Stimulated activated CD4-positive, alpha-beta T cell treated with anti-CD3 and anti-CD28 coated beads, Interleukin-12 subunit alpha, Interleukin-12 subunit beta, amount 100 ng/mL, for 48 hours (primary cell): ENCODE data around the gene S100A9.
"Not testable (repeated sequence)": the region's sequence is repeated elsewhere in the genome, so short reads cannot be mapped to it uniquely, and the experiment has no call there.

Experiments used
- DNase-seq, 3 donors: peaks; one replicate each; pipeline ENCODE4 v3.0.0-alpha.2; 2020; ENCODE audit warnings: low read depth in 2 of 3, low spot score in 1 of 3

Gene S100A9

DNA sequence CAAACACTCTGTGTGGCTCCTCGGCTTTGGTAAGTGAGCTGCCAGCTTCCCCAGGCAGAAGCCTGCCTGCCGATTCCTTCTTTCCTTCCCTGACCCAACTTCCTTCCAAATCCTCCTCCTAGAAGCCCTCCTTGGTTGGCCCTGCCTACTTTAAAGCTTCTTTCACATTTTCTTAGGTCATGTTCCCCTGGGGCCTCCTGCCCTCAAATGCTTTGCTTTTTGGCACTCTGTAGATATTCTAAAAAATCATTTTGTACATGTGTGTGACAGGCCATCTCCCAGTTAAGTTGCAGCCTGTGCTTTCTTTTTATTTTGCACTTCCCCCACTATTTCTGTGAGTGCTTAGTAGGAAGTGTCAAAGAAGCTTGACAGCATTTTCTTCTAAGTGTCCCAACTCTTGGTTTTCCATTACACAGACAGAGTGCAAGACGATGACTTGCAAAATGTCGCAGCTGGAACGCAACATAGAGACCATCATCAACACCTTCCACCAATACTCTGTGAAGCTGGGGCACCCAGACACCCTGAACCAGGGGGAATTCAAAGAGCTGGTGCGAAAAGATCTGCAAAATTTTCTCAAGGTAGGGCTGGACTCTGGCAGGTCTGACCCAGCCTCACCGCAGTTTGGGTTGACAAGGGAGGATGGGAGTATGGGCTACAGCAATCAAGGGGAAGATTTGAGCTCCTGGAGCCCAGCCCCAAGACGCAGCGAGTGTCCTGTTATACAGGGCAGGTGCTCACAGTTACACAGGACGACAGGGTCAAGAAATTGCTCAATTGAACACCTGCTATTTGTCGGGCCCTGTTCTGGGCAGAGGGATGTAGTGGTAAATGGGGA lies at the start of gene S100A9:
Gene S100A9, plus strand, starts transcription at position 2 of the 838 bp plus-strand sequence. Its CDS starts 430 bp downstream, at position 432.
- no peak for DNase-seq

GRCh38 chr1:153308540-153308939 lies 49.1 kb upstream of the S100A9 start:
- DNase-seq, result no peak

DNA sequence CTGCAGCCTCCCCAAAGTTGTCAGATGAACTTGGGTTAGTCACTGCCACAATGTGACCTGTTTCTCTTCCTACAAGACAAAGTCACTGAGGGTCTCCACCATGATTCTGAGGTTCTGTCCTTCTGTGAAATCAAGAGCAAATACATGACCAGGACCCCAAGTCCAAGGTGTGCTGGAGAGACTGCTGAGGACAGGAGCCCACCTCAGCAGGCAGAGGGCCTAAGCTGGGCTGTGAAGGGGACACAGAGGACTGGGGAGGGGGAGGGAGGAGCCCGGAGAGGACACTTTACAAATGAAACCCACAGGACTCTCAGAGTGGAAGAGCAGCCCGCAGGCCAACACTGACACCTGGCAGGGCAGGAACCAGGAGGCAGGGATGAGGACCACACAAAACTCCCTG lies 48.2 kb upstream of the S100A9 start:
- DNase-seq, result no peak

- DNase-seq, result no peak
Observed at GRCh38 chr1:153310526-153310925, 47.1 kb upstream of the S100A9 start.

DNA sequence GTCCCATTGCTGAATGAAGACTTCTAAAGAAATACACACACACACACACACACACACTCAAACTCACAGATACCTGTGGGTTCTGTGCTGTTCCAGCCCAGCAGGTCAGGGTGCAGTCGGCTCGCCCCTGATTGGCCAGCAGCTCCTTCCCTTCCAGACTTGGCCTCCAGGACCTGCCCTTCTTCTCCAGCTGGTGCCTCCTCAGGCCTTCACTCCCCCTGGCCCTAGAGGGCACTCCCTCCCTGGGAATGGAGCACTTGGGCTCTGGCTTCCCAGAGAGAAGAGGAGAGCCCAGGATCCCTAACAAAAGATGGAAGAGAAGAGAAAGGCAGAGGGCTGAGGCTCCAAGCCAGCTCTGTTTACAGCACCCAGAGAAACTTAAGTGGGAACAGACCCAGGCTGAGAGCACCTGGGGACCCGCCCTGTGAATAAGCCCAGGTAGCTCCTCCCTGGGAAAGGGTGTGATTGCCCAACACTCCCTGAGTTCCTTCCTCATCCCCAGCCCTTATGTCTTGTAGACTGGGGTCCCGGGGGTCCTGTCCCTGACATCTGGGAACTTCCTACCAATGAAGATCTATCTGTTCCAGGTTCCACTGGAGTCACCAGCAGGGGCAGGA lies 45.0 kb upstream of the S100A9 start, which contains the start of gene PGLYRP3:
Gene PGLYRP3, minus strand, starts transcription at position 383 of the 617 bp plus-strand sequence. CDS start 2,287 bp downstream, outside the sequence.
- no peak for DNase-seq

GRCh38 chr1:153313288-153313687 lies 44.4 kb upstream of the S100A9 start:
- DNase-seq, result no peak

DNA sequence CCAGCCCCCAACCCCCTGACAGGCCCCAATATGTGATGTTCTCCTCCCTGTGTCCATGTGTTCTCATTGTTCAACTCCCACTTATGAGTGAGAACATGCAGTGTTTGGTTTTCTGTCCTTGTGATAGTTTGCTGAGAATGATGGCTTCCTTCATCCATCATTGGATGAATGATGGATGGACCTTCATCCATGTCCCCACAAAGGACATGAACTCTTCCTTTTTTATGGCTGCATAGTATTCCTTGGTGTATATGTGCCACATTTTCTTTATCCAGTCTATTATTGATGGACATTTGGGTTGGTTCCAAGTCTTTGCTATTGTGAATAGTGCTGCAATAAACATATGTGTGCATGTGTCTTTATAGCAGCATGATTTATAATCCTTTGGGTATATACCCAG lies 43.3 kb upstream of the S100A9 start:
- DNase-seq, result not testable (repeated sequence)

- not testable (repeated sequence) for DNase-seq
Observed at GRCh38 chr1:153316013-153316412, 41.6 kb upstream of the S100A9 start.

DNA sequence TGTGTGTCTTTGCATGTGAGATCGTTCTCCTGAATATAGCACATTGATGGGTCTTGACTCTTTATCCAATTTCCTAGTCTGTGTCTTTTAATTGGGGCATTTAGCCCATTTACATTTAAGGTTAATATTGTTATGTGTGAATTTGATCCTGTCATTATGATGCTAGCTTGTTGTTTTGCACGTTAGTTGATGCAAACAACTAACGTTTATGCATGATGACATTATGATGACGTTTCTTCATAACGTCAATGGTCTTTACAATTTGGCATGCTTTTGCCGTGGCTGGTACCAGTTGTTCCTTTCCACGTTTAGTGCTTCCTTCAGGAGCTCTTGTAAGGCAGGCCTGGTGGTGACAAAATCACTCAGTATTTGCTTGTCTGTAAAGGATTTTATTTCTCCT lies 39.5 kb upstream of the S100A9 start:
- DNase-seq, result not testable (repeated sequence)

DNA sequence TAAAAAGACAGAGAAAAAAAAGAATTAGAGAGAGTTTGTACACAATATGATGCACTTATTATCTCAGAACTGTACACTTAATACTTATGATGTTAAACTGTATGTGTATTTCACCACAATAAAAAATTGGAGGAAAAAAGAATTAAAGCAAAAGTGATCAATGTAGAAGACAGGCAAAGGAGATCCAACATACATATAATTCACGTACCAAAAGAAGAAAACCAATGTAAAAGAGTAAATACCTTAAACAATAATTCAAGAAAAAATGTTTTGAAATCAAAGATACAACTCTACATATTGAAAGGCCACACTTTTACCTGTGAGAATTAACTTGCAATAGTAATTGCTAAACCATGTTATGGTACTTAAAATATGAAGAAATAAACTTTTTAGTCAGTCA lies 35.1 kb upstream of the S100A9 start:
- no peak for DNase-seq

DNA sequence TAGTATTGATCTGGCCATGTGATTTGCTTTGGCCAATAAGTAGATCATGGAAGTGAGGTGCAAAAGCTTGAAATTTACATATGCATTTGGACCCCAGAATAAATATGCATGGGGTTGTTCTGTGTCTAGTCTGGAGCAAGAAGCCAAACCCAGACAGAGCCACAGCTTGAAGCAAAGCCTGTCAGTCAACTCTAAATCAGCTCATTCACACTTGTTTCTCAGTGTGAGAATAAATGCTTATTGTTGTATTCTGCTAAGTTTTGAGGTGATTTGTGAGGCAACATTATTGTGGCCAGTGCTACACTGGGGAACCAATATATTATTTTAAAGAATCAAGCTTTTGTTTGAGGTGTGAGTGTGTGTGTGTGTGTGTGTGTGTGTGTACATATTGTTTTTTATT lies 32.7 kb upstream of the S100A9 start:
- DNase-seq, result no peak

- no peak for DNase-seq
Observed at GRCh38 chr1:153333902-153334301, 23.8 kb upstream of the S100A9 start.

DNA sequence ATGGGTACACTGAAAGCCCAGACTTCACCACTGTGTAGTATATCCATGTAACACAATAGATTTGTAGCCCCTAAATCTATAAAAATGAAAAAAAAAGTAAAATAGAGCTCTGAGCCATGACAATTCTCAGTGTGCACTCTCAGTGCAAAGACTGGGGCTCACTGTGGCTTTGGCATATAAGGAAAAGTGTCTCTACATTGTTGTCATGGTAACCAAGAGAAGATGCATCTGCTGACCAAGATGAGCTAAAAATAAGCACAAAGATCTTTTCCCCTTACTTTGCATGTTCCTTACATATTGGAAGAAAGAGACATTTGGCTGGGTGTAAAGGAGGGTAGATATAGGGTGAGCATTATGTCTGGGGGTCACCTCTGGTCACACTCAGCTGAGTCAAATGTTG lies 21.0 kb upstream of the S100A9 start:
- no peak for DNase-seq

DNA sequence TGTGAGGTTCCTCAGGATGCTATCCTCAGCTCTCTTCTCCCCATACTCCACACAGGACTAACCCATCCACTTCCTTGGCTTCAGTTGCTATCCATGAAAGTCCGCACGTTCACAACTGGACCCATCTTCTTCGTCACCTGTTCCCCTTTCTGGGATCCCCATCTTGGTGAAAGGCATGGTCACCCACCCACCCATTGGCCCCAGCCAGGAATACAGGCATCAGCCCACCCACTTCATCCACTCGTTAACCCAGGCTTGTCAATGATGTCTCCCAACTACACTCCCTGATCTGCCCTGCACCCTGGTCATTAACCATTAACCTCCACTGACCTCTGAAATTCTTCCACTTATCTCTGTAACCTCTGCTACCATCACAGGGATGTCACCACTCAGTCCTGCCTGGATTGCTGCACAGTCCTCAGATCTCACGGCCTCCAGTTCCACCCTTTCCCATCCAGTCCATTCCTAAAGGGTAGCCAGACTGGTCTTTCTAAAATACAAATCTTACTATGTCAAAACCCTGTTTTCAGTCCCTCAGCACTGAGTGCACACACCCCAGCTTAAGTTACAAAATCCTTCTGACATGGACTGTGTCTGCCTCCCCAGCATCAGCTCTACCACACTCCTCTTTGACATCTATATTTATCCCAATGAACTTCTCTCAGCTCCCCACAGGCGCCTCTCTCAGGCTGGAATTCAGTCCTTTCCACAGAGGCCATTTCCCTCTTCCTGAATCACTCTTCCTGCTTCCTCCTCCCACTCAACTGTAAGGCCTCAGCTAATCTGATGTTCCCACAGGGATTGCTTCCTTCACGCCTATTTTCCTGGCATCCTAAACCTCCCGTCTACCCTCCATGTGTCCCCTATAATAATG lies 19.4 kb upstream of the S100A9 start:
- no peak for DNase-seq

GRCh38 chr1:153339802-153340201 lies 17.9 kb upstream of the S100A9 start:
- no peak for DNase-seq

GRCh38 chr1:153340356-153340755 lies 17.3 kb upstream of the S100A9 start:
- DNase-seq, result no peak

- no peak for DNase-seq
Observed at GRCh38 chr1:153341431-153341934, 16.2 kb upstream of the S100A9 start.

- no peak for DNase-seq
Observed at GRCh38 chr1:153342178-153342577, 15.5 kb upstream of the S100A9 start.

DNA sequence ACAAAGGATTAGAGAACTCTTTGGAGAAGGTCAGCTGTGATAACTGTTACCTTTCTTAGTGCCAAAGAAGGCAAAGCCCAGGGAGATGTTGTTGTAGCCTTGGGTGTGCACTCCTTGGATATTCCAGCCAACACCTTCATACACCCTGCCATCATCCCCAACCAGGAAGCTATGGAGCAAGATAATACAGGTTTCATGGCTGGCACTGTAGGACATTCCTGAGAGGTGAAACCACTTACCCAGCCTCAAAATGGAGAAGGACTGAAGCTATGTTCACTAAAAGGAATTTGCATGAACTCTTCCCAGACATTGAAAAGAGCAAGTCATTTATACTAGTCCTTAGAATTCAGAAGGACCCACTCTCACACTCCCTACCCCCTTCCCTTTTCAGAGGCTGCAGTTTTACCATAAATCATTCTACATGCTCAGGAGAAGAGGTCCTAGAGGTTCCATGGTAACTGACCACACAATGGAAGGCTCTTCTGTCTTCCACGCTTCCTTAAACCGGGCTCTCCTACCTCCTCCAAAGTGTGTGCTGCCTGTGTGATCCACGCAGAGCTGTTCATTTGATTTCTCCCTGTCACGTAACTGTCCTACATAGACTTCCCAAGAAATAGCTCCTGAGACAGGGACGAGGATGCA lies 14.5 kb upstream of the S100A9 start:
- no peak for DNase-seq

- no peak for DNase-seq
Observed at GRCh38 chr1:153343811-153344717, 13.6 kb upstream of the S100A9 start.
